HFF-Myc (cell line): ENCODE data around the gene PTPN11.

Experiments
- DNase-seq: peaks from one replicate; pipeline ENCODE4 v3.0.0-alpha.2; 2011; ENCODE audit warnings: low read depth; ENCODE audit errors: extremely low read depth
- H3K4me3 ChIP-seq: replicated peaks from 2 replicates; pipeline ENCODE4 v1.5.1; 2011; ENCODE audit warnings: low read depth, mild to moderate bottlenecking, control low read depth, low read length
- TF ChIP-seq, protein P1 (sequence below): IDR thresholded peaks from 2 replicates; pipeline ENCODE4 v1.5.1; 2012; ENCODE audit warnings: mild to moderate bottlenecking, low read depth, low read length, control low read depth; ENCODE audit errors: missing control alignments

PTPN11 gene

DNA sequence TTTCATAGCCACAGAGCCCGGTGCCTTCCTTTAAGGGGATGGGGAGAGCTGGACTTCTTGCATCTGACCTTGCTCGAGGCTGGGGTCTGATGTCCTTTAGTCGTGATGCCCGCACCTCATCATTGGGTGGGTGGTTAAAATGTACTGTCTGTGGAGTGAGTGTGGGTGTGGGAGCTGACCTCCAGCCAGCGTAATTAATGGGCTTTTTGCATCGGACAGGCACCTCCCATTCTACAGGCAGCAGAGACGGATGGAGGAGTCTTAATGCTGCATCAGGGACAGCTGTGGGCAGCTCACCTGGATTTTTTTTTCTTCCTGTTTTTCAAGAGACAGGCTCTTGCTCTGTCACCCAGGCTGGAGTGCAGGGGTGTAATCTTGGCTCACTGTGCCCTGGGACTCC is 114.8 kb downstream of the PTPN11 start:
- DNase-seq = no peak
- no peak overlapping the region for H3K4me3 ChIP-seq
- TF ChIP-seq, protein P1, sequence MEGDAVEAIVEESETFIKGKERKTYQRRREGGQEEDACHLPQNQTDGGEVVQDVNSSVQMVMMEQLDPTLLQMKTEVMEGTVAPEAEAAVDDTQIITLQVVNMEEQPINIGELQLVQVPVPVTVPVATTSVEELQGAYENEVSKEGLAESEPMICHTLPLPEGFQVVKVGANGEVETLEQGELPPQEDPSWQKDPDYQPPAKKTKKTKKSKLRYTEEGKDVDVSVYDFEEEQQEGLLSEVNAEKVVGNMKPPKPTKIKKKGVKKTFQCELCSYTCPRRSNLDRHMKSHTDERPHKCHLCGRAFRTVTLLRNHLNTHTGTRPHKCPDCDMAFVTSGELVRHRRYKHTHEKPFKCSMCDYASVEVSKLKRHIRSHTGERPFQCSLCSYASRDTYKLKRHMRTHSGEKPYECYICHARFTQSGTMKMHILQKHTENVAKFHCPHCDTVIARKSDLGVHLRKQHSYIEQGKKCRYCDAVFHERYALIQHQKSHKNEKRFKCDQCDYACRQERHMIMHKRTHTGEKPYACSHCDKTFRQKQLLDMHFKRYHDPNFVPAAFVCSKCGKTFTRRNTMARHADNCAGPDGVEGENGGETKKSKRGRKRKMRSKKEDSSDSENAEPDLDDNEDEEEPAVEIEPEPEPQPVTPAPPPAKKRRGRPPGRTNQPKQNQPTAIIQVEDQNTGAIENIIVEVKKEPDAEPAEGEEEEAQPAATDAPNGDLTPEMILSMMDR = no peak

DNA sequence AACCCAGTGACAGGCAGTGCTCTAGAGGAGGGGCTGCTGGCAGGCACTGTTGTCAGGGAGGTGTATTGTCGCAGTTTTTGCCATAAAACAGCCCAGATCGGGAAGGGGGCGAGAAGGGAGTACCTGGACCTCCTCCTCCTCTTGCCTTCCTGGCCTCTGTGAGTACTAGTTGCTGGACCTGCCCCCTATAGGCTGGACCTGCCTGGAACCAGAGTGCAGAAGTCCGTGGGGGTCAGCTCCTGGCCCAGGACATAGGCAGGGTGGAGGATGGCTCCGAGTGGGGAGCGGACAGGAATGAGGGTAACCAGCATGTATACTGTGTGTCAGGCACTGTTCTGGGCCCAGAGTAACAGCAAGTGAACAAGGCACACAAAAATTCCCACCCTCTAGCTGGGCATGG is 116.3 kb downstream of the PTPN11 start:
- no peak overlapping the region for H3K4me3 ChIP-seq
- TF ChIP-seq, protein P1 = no peak
- no peak for DNase-seq

- no peak overlapping the region for H3K4me3 ChIP-seq
- DNase-seq = no peak
- TF ChIP-seq, protein P1 = no peak
Observed at GRCh38 chr12:112535637-112536366, 117.1 kb downstream of the PTPN11 start.

DNA sequence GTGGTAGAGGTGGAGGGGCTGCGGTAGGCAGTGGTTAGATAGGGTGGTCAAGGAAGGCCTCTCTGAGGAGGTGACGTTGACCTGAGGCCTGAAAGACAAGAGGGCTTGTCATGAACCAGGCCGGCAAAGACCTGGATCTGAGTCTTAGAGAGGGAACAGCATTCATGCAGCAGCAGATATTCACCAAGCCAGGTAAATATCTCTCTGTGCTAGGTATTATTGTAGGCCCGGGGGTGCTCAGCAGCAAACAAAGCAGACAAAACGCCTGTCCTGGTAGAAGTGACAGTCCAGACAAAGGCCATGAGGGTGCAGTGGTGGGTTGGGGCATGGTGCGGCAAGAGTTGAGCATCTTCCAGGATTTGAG is 117.6 kb downstream of the PTPN11 start:
- TF ChIP-seq, protein P1 = no peak
- no peak overlapping the region for H3K4me3 ChIP-seq
- DNase-seq = no peak

DNA sequence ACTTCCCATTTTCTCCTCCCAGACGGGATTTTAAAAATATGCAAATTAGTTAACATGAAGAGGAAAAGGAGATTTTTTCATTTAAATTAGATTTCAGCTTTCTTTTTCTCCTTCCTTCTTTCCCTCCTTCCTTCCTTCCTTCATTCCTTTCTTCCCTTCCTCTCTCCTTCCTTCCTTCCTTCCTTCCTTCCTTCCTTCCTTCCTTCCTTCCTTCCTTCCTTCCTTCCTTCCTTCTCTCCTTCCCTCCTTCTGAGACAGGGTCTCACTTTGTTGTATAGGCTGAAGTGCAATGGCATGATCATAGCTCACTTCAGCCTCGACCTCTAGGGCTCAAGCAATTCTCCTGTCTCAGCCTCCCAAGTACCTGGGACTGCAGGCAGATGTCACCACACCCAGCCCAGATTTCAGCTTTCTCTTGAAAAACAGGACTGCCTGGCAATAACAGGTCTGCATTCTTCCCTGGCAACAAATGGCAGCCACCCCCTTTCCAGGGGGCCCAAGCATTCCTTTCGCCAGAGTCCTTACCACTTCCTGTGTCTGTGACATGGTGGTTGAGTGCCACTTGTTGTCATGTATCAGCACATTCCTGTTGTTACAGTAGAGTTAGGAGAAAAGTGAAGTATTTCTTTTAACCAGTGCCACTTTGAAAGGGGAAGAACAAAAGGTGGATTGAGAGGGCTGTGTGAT is 119.1 kb downstream of the PTPN11 start:
- TF ChIP-seq, protein P1 = no peak
- H3K4me3 ChIP-seq = no peak overlapping the region
- DNase-seq = peak; percentile 30

- DNase-seq = no peak
- TF ChIP-seq, protein P1 = no peak
- H3K4me3 ChIP-seq = no peak overlapping the region
Observed at GRCh38 chr12:112538740-112539139, 120.0 kb downstream of the PTPN11 start.
